NCI-H510A treated with DMSO at 0.1 percent for 48 hours (cell line): ENCODE results near the gene GIPC2.
"Not testable (repeated sequence)": the region's sequence is repeated elsewhere in the genome, so short reads cannot be mapped to it uniquely, and the experiment has no call there.

Source experiments
- DNase-seq: peaks from one replicate; lab custom pipeline; 2025; lab: John Stamatoyannopoulos, UW

Gene GIPC2

DNA sequence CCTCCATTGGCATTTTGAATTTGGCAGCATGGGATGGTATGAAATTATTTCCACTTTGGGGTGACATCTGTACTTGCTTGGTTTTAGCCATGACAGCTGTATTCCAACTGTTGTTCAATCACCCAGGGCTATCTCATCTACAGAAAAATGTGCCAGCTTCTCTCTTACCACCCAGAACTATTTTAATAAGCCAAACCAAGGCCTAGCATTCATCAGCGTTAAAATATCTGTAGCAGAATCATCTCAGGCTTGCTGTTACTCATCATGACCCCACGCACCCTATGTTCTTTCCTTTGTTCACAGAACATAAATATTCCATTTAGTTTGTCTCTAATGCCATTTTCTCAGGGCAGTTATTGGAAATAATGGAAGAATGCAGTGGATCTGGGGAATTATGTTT, 49.8 kb downstream of the GIPC2 start:
- DNase-seq = no peak

DNA sequence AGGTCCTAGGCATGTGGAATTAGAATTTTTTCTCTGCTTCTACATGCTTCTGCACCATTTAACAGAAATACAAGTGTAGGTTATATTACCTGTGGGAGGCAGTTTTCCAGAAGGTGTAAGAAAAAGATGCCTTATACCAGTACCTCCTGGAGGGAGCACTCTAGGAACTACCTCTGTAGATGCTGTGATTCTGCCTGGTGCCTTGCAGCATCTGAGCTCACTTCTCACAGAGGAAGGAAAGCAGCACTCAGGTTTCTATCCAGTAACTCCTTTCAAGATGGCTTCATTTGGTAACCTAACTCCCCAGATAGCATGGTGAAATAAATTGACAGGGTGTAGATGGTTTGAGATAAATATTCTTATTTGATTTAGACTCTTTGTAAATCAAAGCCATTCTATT, 50.3 kb downstream of the GIPC2 start:
- DNase-seq = no peak

DNA sequence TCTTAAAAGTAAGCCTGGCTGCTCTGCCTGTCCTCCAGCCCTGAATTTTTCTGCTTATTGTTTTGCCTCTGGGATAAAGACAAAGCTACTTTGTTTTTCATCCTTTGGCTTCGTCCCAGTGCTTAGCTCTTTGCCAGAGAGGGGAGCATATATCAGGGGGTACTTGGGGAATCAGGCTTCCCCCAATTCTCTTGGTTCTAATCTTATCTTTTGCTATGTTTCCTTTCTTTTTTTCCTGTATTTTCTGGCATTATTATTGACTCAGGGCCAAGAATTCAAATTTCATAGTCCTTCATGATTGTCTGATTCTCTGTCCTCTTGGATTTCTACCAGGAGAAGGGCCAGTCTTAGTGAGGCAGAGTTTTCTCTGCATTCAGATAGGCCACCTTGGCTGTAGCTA, 51.2 kb downstream of the GIPC2 start:
- DNase-seq = no peak

DNA sequence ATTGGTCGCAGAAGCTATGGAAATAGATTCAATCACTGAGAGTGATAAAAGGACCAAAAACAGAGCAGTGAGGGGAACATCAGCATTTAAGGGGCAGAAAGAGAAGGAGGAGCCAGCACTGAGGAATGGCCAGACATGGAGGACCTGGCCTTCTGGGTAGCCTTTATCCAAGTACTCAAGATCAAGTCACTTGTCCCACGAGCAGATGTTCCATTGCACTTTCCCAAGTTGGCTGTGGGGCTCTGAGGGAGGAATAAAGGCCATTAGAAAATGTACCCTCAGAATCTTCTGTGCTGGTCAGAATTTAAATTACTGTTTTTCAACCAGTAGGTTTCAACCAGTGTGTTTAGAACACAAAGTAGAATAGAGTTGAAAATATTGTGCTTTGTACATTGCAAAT, 55.3 kb downstream of the GIPC2 start:
- no peak for DNase-seq

DNA sequence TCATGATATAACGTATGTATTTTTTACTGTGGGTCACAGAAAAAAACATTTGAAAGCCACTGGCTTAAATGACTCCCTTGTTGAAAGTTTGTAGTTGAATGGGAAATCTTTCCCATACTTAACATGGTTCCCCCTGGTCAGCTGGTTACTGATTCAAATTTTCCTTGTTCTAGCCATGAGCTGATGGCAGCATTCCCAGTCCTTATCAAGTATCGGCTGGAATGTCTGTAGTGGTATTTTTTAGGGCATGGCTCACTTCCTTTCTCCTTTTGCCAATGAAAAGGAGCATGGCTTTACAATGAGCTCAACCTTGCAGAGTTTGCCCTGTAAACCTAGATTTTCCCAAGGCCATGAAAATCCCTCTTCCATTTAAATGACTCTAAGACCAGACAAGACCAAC, 55.7 kb downstream of the GIPC2 start:
- DNase-seq = no peak

DNA sequence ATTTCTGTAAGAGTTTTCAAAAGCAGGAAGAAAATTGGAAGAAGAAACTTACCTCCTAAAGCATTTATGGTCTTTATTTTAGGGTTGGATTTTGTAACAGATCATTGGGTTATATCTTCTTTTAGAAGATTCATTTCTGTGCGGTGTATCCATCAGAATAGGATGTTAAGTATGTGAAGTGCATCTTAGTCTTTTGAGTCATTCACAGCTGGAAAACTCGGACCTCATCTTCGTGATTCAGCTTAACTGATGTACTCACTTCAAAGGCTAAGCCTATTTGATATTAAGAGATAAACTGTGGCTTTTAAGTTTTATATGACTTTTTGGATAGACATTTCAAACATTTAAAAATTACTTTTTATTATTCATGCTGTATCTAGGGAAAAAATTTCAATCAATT, 56.3 kb downstream of the GIPC2 start:
- no peak for DNase-seq

DNA sequence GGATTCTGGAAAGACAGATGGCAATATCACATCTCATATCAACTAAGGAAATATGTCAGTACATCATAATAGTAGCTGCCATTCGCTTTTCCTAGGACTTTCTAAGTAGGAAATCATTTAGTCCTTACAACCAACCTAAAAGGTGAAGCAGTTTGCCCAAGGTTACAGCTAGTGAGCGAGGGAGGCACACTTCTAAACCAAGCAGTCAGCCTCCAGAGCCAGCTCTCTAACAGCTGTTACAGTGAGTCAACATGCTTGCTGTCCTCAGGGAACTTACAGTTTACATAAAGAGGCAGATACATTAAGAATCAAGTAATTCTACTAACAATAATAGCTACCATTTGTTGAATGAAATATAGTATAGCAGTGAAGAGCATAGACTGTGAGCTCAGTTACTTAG, 57.1 kb downstream of the GIPC2 start:
- no peak for DNase-seq

DNA sequence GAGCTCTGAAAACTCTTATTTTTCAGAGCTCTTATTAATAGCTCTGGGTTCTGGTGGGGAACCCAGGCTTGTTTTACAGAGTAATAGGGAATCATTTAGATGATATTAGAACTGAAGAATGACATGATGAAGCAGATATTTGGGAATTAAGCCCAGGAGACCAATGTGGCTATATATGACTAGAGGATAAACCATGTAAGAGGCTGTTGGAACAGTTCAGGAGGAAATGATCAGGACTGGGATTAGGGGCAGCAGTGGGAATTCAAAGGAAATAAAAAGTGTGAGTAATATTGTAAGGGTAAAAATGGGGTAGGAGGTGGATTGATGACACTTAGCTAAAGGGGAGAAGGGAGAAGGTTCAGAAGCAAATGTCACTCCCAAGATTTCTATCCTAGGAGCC, 58.6 kb downstream of the GIPC2 start:
- DNase-seq = no peak

DNA sequence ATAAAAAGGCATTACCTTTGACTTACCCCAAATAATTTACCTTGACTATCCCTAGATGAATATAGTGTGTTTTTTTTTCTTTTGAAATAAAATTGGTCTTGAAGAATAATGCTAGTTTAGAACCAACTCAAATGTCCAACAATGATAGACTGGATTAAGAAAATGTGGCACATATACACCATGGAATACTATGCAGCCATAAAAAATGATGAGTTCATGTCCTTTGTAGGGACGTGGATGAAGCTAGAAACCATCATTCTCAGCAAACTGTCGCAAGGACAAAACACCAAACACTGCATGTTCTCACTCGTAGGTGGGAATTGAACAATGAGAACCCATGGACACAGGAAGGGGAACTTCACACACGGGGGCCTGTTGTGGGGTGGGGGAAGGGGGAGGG, 63.9 kb downstream of the GIPC2 start:
- not testable (repeated sequence) for DNase-seq

DNA sequence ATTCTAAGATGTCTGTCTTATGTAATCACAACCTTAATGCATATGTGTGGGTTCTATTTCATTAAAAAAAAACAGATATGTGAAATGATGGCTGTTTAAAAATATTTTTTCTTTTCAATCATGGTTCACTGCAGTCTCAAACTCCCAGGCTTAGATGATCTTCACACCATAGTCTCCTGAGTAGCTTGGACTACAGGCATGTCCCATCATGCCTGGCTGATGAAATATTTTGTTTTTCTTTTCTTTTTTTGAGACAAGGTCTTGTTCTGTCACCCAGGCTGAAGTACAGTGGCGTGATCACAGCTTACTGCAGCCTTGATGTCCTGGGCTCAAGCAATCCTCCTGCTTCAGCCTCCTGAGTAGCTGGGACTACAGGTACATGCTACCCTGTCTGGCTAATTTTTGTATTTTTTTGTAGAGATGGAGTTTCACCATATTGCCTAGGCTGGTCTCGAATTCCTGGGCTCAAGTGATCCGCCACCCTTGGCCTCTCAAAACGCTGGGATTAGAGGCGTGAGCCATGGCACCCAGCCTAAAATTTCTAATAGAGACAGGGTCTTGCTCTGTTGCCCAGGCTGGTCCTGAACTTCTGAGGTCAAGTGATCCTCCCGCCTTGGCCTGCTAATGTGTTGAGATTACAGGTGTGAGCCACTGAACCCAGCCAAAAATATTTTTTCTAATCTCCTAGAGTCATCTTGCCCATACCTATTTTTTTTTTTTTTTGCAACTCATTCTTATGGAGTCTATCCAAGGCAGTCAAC, 67.6 kb downstream of the GIPC2 start:
- no peak for DNase-seq

DNA sequence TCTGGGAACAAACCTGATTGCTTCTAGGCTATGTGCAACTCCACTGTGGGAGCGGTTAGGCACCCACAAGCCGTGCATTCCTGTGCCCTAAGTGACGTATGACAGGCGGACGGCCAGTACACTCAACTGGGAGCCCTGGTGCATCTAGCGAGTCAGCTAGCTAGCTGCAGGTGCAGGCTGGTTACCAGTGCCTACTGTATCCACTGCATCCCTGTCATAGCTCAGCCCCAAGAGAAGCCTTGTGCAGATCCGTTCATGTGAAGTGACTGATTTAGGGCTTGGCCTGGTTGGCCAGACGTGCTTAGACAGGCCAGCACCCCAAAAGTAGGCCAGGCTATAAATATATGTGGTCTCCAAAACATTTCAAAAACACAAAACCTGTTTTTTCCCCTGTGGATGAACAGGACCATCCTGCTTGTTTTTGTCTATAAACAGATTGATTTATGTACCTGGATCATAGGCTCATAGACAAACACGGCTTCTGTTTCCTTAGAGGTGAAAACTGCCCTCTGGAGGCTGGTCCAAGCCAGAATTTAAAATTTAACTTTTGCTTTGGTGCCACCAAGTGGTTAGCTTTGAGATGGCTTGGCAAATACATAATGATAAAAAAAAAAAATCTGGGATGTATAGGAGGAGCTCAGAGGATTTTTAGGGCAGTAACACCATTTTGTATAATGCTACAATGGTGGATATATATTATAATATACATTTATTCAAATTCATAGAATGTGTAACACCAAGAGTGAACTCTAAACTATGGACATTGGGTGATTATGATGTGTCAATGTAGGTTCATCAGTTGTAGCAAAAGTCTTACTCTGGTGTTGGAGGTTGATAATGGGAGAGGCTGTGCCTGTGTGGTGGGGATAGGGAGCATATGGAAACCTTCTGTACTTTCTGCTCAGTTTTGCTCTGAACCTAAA, 68.5 kb downstream of the GIPC2 start:
- DNase-seq = peak; percentile 94

DNA sequence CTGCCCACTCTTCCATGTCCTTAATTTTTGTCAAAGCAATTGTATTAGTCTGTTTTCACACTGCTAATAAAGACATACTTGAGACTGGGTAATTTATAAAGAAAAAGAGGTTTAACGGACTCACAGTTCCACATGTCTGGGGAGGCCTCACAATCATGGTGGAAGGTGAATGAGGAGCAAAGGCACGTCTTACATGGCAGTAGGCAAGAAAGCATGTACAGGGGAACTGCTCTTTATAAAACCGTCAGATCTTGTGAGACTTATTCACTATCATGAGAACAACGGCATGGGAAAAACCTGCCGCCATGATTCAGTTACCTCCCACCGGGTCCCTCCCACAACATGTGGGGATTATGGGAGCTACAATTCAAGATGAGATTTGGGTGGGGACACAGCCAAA, 74.7 kb downstream of the GIPC2 start:
- not testable (repeated sequence) for DNase-seq

DNA sequence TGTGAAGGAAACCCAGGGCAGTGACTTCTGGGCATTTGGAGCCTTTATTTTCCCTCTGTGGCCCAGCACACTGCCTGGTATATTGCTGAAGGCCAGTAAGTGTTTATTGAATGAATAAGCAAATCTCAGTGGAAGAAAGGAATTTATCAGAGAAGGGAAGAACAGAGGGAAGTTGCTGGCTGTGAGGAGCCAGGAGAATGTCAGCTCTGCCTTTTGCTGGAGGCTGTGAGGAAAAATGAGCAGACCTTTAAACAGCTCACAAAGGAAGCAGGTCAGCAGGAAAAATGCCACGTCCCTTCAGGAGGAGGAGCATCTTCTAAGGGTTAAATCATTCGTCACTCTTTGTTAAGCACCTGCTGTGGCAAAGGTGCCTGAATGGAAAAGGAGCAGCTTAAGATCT, 75.9 kb downstream of the GIPC2 start:
- DNase-seq = no peak

DNA sequence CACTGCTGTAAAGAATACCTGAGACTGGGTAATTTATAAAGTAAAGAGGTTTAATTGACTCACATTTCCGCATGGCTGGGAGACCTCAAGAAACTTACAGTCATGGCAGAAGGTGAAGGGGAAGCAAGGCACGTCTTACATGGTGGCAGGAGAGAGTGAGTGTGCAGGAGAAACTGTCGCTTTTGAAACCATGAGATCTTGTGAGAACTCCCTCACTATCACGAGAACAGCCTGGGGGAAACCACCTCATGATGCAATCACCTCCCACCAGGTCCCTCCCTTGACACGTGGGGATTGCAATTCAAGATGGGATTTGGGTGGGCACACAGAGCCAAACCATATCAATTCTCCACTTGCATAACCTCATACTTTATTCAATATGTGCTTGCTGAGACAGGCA, 76.6 kb downstream of the GIPC2 start:
- DNase-seq = no peak

DNA sequence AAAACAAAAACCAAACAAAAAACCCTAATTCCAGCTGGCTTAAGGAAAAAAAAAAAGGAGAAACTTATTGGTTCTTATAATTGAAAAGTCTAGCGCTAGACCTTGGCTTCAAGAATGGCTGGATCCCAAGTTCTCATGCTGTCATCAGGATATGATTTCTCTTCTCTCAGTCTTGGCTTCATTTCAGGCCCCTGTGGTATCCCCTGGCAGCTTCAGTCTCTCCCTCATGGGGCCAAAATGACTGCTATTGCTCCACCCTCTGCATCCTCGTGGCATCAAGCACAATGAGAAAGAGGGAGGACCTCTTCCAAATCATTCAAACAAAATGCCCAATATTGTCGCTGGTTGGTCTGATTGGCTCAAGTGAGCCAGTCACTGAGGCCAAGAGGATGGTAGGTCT, 80.7 kb downstream of the GIPC2 start:
- DNase-seq = no peak

DNA sequence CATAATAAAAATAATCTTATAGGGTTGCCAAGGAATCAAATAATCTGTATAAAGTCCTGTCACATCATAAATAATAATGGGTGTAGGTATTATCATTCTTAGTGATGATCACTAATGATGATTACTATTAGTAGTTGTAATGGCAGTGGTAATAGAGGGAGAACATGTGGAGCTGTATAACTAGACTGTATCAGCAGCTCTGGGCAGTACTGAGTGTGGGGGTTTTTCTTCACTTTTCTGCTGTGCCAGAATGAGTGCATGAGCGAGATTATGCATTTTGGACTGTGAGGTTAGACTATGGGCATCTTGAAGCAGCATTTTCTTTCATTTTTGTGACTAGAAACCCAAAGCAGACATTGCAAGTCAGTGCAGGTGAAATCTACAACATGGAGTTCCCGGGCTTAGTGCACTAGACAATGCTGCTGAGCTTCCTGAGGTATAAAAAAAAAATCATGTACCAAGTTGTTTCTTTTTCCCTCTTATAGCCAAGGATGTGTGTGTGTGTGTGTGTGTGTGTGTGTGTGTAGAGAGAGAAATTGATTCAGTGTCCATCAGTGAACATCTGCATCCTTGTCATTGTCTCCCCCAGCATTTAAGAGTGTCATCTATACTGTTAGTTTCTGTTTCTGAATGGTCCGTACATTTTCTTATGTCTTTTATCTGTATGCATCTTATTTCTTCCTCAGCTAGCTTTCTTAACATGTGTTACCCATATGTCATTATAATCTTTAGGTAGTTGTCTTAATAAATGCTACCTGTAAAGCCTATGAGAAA, 86.6 kb downstream of the GIPC2 start:
- DNase-seq = no peak

DNA sequence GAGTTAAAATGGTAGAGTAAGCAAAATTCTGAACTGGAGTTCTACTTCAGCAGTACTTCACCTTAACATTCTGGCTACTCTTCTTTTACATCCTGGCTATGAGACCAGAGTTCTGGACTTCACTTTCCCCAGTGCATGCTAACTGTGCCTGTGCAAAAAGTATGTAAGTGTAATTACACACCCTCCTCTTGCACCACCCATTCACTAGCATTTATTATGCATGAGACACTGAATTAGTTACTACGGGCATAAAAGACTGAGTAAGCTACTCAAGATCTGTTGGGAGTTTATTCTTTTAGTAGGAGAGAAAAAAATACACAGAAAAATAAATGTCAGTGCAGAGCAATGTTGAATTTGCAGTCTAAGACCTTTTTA, 87.2 kb downstream of the GIPC2 start:
- DNase-seq = no peak

DNA sequence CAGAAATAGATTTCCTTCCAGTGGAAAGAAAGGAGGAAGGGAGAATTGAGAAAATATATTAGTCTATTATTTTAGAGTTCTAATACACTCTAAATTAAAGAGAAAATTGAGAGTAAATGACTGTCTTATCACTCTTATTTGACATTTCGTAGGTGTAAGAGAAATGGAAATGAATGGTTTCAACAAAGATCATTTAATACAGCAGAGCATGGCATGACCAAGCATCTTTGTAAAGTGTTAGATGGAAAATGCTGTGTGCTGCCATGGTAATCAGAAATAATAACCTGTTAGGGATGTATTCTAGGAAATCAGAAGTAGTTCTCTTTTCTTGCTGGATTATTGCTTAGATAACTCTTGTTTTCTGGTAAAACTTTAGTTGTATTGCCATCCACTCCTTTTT, 90.9 kb downstream of the GIPC2 start:
- no peak for DNase-seq

DNA sequence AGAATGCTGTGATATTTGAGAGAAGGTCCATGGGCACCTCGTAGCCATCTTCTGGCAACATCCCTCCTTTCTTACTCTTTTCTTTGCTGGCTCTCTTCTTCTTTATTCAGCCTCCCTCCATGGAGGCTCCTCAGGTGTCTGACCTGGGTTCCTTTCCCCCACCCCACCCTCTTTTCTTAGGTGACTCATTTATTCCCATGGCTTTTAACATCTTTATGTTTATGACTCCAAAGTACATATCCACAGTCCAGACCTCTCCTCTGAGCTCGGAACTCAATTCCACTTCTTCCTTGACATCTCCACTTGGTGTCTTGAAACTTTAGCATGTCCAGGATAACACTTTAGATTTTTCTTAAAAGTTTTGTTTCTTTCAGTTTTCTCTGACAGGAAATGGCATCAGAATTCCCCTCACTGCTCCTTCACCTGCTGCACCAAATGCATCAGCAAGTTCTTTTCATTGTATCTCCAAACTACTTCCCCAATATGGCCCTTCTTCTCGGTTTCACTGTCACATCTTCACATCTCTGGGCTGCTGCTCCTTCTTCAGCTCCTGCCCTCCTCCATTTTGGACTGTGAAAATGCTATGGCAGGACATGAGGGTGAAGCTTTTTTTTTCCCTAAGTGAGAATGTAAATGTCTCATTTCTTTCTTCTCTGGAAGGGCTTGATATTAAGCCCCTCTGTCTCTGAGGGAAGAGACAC, 95.9 kb downstream of the GIPC2 start:
- DNase-seq = no peak

DNA sequence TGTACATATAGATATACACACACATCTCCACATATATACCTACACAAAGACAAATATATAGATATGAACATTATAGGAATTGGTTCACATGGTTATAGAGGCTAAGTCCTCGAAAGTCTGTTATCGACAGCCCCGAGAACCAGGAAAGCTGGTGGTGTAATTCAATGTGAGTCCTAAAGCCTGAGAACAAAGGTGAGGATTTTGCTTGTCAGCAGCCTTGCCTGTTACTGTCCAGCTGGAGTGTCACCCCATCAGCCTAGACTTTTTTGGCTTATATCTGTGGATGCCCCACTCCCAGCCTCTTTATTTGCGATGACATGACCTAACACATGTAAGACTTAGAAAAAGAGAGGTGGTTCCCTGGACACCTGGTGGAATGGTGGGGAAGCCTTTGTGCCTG, 97.0 kb downstream of the GIPC2 start:
- DNase-seq = no peak

DNA sequence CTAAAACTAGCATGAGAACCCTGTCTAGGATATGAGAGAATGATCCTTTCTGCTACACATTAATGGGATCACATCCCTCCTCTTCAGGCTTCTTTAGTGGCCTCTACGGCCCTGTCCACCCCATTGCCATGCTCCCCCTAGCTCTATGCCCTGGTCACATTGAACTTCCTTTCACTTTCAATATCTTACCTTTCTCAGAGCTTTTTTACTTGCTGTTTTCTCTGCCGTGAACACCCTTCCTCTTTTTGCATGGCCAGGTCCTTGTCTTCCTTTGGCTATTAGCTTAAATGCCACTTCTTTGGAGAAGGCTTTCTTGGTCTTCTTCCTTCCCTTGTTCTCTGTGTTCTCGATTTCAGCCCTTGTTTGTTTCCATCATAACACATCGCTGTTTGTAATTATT, 97.4 kb downstream of the GIPC2 start:
- no peak for DNase-seq

DNA sequence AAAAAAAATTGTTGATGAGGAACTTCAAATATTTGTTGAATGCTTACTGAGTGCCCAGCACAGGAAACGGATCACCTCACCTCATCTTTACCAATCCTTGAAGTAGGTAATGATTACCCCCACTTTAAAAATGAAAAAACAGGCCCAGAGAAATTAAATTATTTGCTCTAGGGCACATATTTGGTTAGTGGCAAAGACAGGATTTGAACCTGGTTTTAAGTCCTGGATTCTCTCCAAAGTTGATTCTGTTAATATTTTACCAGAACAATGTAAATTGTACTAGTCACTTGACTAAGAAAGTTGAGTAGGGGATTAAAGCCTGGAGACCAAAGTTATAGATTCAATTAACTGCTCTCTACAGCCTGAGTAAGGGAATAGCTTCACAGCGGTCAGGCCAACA, 97.9 kb downstream of the GIPC2 start:
- DNase-seq = no peak
